GM12874 (cell line): Measurements from ENCODE around the gene PCDH9.

Source experiments
- TF ChIP-seq, protein P1 (sequence below): IDR thresholded peaks from 2 replicates; pipeline ENCODE4 v1.5.1; 2011; ENCODE audit warnings: low read depth, mild to moderate bottlenecking, control low read depth, low read length, moderate library complexity; ENCODE audit not compliant: insufficient read depth

The PCDH9 gene

DNA sequence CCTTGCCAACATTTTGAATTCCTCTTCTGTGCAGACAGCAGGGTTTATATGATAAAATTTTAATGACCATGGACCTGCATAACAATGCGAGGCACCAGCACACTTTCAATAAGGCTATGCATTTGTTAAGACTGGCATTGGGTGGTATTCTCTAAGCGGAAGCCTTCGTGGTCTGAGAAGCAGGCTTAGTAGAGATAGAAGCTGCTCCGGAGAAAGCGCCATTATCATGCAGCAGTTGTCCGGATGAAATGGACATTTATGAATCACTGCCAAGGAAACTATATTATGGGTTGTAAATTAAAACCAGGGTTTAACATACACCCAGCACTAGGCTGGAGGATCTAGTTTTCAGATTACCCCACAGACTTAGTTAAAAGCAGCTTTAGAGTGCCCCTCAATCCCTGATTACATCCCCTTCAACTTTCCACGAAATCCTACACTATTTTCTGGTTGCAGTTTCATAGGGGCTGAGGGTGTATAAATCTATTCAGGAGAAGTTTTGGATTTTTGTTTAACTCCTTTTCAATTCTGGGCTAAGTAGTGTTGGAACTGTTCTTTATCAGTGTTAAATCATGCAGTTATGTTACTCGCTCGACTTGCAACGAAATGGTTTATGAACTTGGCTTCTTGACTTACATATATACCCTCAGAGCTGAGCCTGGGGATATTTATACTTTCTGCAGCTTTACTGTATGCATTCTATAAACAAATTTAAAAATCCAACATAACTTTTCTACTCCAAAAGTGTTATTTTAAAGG is 193.3 kb downstream of the PCDH9 start:
- TF ChIP-seq, protein P1, sequence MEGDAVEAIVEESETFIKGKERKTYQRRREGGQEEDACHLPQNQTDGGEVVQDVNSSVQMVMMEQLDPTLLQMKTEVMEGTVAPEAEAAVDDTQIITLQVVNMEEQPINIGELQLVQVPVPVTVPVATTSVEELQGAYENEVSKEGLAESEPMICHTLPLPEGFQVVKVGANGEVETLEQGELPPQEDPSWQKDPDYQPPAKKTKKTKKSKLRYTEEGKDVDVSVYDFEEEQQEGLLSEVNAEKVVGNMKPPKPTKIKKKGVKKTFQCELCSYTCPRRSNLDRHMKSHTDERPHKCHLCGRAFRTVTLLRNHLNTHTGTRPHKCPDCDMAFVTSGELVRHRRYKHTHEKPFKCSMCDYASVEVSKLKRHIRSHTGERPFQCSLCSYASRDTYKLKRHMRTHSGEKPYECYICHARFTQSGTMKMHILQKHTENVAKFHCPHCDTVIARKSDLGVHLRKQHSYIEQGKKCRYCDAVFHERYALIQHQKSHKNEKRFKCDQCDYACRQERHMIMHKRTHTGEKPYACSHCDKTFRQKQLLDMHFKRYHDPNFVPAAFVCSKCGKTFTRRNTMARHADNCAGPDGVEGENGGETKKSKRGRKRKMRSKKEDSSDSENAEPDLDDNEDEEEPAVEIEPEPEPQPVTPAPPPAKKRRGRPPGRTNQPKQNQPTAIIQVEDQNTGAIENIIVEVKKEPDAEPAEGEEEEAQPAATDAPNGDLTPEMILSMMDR = no peak

DNA sequence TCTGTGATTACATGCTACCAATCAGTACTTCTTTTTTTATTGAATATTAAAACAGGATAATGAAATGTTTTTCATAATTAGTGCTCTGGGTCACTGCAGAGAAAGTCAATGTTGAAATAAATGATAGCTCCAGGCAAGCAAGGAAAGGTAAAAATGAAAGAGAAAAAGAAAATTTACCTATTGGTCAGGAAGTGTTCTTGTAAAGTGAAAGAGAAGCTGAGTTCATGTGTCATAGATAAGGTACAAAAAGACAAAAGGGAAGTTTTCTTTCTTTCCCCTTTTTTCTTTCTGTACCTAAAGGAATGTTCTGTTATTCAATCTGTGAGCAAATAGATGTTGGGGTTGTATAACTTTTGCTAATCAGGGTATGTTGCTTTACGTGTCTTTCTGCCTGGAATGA is 197.0 kb downstream of the PCDH9 start:
- TF ChIP-seq, protein P1 = no peak

DNA sequence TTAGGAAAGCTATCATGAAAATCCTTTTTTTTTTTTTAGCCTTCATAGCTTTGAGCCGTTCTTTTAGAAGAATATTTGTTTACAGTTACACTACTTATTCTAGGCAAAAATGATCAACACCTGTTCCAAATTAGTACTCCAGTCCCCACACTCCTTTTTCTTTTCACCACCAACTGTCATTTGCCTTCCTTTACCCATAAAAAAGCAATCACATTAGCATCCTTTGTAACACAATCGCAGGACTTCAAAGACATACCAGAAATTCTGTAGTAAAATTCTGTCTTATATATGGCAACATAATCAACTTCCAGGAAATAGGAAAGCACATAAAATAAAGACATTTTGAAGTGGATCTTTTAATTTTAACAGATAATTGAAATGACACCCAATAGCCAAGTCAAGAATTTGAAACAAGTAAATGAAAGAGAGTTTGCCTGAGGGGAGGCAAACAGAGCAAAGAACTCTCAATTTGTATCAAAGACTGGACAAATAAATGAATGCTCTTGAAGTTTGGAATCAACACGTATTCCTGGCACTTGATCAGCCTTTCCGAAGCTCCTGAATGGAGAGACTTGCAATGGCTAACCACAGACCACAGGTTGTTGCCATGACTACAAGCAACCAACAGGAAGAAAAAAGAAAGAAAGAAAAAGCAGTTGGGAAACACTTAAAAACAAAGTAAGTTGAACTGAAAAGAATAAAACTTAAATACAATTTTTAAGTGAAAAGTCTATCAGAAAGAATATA is 206.8 kb downstream of the PCDH9 start:
- TF ChIP-seq, protein P1 = no peak

DNA sequence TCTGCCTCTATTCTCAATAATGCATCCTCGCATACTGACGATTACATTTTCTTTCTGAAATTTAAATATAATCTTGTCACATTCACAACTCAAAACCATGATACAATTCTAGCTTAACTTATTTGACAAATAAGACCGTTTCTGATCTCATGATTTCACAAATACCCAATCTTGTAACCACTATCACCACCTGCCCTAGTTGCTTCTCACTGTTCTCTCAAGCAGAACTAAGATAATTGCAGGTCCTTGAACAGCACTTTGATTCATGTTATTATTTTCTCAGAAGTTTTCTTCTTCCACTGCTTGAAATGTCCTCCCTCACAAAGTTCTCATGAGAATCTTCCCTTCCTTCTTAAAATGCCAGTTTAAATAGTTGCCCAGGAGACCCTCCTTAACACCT is 211.4 kb downstream of the PCDH9 start:
- TF ChIP-seq, protein P1 = no peak

DNA sequence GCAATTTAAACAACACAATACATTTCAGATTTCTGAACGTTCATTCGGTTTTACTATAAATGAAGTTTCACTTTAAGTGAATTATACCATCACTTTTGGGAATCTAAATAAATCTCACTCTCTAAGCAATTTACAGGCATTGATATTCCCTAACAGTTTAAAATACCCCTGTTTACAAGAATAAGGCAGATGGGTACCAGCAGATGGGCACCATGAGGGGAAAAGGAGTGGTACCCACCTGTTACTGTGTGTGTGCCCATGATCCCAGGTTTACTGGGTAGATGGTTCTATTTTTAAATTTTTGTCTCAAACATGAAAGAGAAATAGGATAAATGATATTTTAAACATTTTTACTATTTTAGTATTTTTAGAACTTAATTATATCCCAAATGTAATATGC is 212.9 kb downstream of the PCDH9 start:
- TF ChIP-seq, protein P1 = no peak

DNA sequence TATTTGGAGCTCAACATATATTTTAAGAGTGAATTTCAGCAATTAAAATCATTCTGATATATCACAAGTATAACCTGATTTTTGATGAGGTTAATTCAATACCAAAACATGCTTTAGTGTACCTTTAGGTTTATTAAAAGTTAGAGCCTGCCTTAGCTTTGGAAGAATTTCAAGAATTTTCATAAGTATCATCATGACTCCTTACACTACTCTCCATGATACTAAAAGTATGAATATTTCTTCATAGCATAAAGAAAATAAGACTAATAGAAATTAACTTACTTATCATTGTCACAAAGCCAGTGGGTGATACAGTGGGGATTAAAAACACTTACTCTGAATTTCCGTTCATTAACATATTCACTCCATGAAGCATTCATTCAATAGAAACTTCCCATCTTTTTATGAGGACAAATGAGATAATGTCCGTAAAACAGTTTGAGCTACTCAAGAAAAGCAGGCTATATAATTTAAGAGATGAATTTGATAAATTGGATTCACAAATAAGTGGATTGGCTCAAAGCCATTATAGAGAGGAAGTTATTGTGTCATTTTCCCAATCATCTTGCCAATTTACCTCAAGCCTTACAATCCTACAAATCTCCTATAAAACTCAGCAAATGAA is 214.0 kb downstream of the PCDH9 start:
- TF ChIP-seq, protein P1 = no peak

DNA sequence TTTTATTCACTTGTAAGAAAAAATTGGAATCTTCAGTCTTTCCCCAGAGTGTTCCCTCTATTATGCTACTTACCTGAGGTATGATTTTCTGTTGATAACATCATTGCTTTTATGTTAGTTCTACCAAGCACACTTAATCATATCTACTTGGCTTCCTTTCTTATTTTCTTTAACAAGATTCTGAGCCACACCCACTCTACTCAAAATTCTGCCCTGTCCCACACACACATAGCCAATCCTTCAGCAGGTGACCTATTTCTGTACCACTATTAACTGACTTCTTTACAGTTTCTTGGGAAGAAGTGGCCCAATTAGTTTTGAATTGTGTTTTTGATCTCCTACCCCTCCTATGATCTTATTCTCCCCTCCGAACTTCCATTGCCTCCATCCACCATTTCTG is 215.7 kb downstream of the PCDH9 start:
- TF ChIP-seq, protein P1 = no peak
